ENCODE measurements around the gene GARNL3.

GRCh38 chr9:127241354-127241753, 23.2 kb upstream of the GARNL3 start:
- no peak for TF ChIP-seq REST (IDR thresholded peaks at IDR 0.05; ENCODE audit: insufficient read depth in 1 of 2, low read depth in 2 of 2, low read length in 1 of 2)
- no peak for TF ChIP-seq POLR2AphosphoS5 (IDR thresholded peaks at IDR 0.05; ENCODE audit: low read depth, low read length)
